Glomerular visceral epithelial cell (primary cell): ENCODE measurements around the gene AGBL1.
A peak's percentile ranks its signal among the peaks of the same experiment; 100 is the strongest.

ENCODE experiments used
- DNase-seq: peaks from one replicate; pipeline ENCODE4 v3.0.0-alpha.2; 2016; ENCODE audit errors: extremely low spot score

Gene AGBL1

GRCh38 chr15:86644339-86644738, 564.7 kb downstream of the AGBL1 start:
- DNase-seq = no peak

- DNase-seq = no peak
Measured at GRCh38 chr15:86645925-86646500, 566.3 kb downstream of the AGBL1 start.

- no peak for DNase-seq
Measured at GRCh38 chr15:86647810-86648440, 568.3 kb downstream of the AGBL1 start.

GRCh38 chr15:86649277-86649676, 569.6 kb downstream of the AGBL1 start:
- no peak for DNase-seq

- DNase-seq = peak; percentile 3
Measured at GRCh38 chr15:86650094-86650493, 570.4 kb downstream of the AGBL1 start.

GRCh38 chr15:86653344-86654197, 573.9 kb downstream of the AGBL1 start:
- DNase-seq = no peak

- no peak for DNase-seq
Measured at GRCh38 chr15:86654501-86654900, 574.8 kb downstream of the AGBL1 start.

- no peak for DNase-seq
Measured at GRCh38 chr15:86657305-86657704, 577.6 kb downstream of the AGBL1 start.

- no peak for DNase-seq
Measured at GRCh38 chr15:86659724-86660411, 580.2 kb downstream of the AGBL1 start.

GRCh38 chr15:86661580-86661979, 581.9 kb downstream of the AGBL1 start:
- no peak for DNase-seq

- no peak for DNase-seq
Measured at GRCh38 chr15:86663304-86663703, 583.6 kb downstream of the AGBL1 start.

GRCh38 chr15:86663979-86664378, 584.3 kb downstream of the AGBL1 start:
- no peak for DNase-seq

- DNase-seq = no peak
Measured at GRCh38 chr15:86664581-86664980, 584.9 kb downstream of the AGBL1 start.

GRCh38 chr15:86676002-86676401, 596.3 kb downstream of the AGBL1 start:
- DNase-seq = no peak

- DNase-seq = no peak
Measured at GRCh38 chr15:86677278-86677677, 597.6 kb downstream of the AGBL1 start.

GRCh38 chr15:86685263-86685662, 605.6 kb downstream of the AGBL1 start:
- DNase-seq = no peak

GRCh38 chr15:86689006-86689405, 609.3 kb downstream of the AGBL1 start:
- DNase-seq = no peak

- DNase-seq = no peak
Measured at GRCh38 chr15:86690566-86690965, 610.9 kb downstream of the AGBL1 start.

GRCh38 chr15:86691091-86691663, 611.5 kb downstream of the AGBL1 start:
- no peak for DNase-seq

- no peak for DNase-seq
Measured at GRCh38 chr15:86700864-86701610, 621.4 kb downstream of the AGBL1 start.

- no peak for DNase-seq
Measured at GRCh38 chr15:86701611-86701963, 621.9 kb downstream of the AGBL1 start.
